A673 (cell line): ENCODE measurements around the gene RUNX2. TPM values are rescaled to one million over a fixed set of nuclear protein-coding genes. Genes with fewer than 3 reads are reported as not detected.

ENCODE experiments used
- BruUV-seq: library from RNA; stranded (reverse); fragments of 400-500 nt; replicated peaks from 2 replicates; lab custom pipeline; 2021; lab: Mats Ljungman, UMichigan
- CTCF ChIA-PET: fragments of 300-600 bp; sonication (Branson Sonifier 250); formaldehyde crosslinking; loops from one replicate; lab custom pipeline; 2022; ENCODE audit warnings: antibody characterized with exemption; lab: Charles Lee
- POLR2A ChIA-PET: fragments of 300-600 bp; sonication (Branson Sonifier 250); formaldehyde crosslinking; loops from one replicate; lab custom pipeline; 2022; ENCODE audit warnings: antibody characterized with exemption; ENCODE audit not compliant: low non-redundant PET; lab: Charles Lee
- DNase-seq: peaks from one replicate; pipeline ENCODE4 v3.0.0-alpha.2; 2015; ENCODE audit warnings: low spot score
- H3K27ac ChIP-seq: fragments of 200-600 bp; sonication (generic); 2 replicates; pipeline ENCODE4 v1.5.1; 2016; ENCODE audit warnings: mixed run types, low read depth, mild to moderate bottlenecking, mixed read lengths, antibody characterized with exemption, low read length; ENCODE audit not compliant: poor library complexity, severe bottlenecking
- H3K27me3 ChIP-seq: fragments of 200-600 bp; sonication (generic); replicated peaks from 2 replicates; pipeline ENCODE4 v1.6.1; 2017; ENCODE audit warnings: mixed run types, low read depth, mild to moderate bottlenecking, mixed read lengths, antibody characterized with exemption, low read length; ENCODE audit not compliant: insufficient read depth, poor library complexity
- H3K36me3 ChIP-seq: fragments of 200-600 bp; sonication (generic); 2 replicates; pipeline ENCODE4 v1.6.1; 2016; ENCODE audit warnings: mixed run types, mild to moderate bottlenecking, mixed read lengths, antibody characterized with exemption, low read length; ENCODE audit not compliant: insufficient read depth, poor library complexity, severe bottlenecking
- H3K4me1 ChIP-seq: fragments of 200-600 bp; sonication (generic); 2 replicates; pipeline ENCODE4 v1.6.1; 2017; ENCODE audit warnings: mixed run types, mild to moderate bottlenecking, mixed read lengths, antibody characterized with exemption, low read length; ENCODE audit not compliant: insufficient read depth, poor library complexity, severe bottlenecking
- H3K4me3 ChIP-seq: fragments of 200-600 bp; sonication (generic); 2 replicates; pipeline ENCODE4 v1.5.1; 2016; ENCODE audit warnings: low read depth, mixed run types, mild to moderate bottlenecking, mixed read lengths, low read length; ENCODE audit not compliant: poor library complexity, severe bottlenecking
- H3K9me3 ChIP-seq: fragments of 200-600 bp; sonication (generic); 2 replicates; pipeline ENCODE4 v1.6.1; 2016; ENCODE audit warnings: mixed run types, low read depth, mild to moderate bottlenecking, mixed read lengths, antibody characterized with exemption, low read length; ENCODE audit not compliant: poor library complexity, severe bottlenecking
- EZH2 ChIP-seq: fragments of 200-600 bp; sonication (generic); IDR thresholded peaks from 2 replicates; pipeline ENCODE4 v1.6.1; 2017; ENCODE audit warnings: borderline replicate concordance, low read depth, mild to moderate bottlenecking, mixed read lengths, antibody characterized with exemption, low read length; ENCODE audit not compliant: poor library complexity, severe bottlenecking
- intact Hi-C: fragments of 100-400 bp; cut with micrococcal nuclease; formaldehyde crosslinking; loops from one replicate; pipeline ENCODE4 v1.10.0; 2022; ENCODE audit not compliant: unreplicated experiment
- total RNA-seq: library from RNA; stranded (reverse); gene quantifications from 2 replicates; pipeline ENCODE4 v1.2.3, GENCODE V29; 2021
- TF ChIP-seq, protein P1 (sequence below): fragments of 300-800, 200-600 bp; sonication (generic); conservative IDR thresholded peaks from 2 replicates; pipeline ENCODE4 v1.5.1; 2017; ENCODE audit warnings: low read depth, mild to moderate bottlenecking, antibody characterized with exemption, low read length, moderate library complexity, mixed read lengths

The RUNX2 gene
- total RNA-seq, 1 experiment from 2014 or later: 4.9 TPM

DNA sequence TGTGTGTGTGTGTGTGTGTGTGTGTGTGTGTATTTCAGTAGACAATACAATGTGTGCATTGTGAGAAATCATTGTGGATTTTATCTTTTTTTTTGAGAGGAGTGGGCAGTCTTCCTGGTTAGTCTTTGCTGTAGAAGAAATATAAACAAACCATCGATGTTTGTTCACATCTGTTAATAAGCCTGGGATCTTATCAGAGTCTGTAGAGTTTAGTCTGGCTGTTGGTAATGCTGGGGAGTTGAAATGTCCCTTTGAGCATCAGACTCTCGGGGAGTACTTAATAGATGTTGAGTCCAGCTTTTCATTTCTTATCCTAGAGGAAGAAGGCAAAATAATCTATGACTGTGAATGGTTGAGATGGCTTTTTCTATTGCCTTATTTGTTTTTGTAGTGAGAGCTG is 146.2 kb downstream of the RUNX2 start:
- peaks cover 10% of the 10 kb centered on the region for H3K4me1 ChIP-seq
- no TSS peak for BruUV-seq
- TF ChIP-seq, protein P1, sequence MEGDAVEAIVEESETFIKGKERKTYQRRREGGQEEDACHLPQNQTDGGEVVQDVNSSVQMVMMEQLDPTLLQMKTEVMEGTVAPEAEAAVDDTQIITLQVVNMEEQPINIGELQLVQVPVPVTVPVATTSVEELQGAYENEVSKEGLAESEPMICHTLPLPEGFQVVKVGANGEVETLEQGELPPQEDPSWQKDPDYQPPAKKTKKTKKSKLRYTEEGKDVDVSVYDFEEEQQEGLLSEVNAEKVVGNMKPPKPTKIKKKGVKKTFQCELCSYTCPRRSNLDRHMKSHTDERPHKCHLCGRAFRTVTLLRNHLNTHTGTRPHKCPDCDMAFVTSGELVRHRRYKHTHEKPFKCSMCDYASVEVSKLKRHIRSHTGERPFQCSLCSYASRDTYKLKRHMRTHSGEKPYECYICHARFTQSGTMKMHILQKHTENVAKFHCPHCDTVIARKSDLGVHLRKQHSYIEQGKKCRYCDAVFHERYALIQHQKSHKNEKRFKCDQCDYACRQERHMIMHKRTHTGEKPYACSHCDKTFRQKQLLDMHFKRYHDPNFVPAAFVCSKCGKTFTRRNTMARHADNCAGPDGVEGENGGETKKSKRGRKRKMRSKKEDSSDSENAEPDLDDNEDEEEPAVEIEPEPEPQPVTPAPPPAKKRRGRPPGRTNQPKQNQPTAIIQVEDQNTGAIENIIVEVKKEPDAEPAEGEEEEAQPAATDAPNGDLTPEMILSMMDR: no peak
- TF ChIP-seq EZH2: no peak
- H3K4me3 ChIP-seq: no peak overlapping the region
- H3K36me3 ChIP-seq: no peaks in the 10 kb centered on the region
- no peaks in the 10 kb centered on the region for H3K9me3 ChIP-seq
- ChIA-PET CTCF (no interaction called here), POLR2A (no interaction called here)
- H3K27me3 ChIP-seq: no peaks in the 10 kb centered on the region
- DNase-seq: no peak
- intact Hi-C loops: no loop called here
- no peak overlapping the region for H3K27ac ChIP-seq

DNA sequence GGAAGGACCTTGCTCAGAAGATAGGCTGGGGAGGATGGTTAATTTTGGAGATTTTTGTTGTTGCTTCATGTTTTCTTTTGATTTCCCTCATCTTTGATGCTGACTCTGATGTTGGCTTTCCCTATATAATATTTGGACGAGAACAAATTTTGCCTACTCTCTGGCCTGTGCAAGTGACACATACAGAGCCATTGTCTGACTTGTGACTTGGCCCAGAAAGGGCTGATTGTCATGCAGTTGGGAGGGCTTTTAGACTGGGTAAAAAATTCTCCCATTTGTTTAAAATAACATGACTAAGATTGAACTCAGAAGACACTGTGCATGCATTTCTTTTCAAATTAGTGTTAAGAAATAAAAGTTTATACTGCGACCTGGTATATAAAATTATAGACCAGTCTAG is 148.2 kb downstream of the RUNX2 start:
- Histone ChIP-seq H3K36me3 (no peaks in the 10 kb centered on the region), H3K9me3 (no peaks in the 10 kb centered on the region), H3K4me1 (peaks cover 17% of the 10 kb centered on the region), H3K4me3 (no peak overlapping the region), H3K27ac (no peak overlapping the region), H3K27me3 (no peaks in the 10 kb centered on the region)
- intact Hi-C loops: no loop called here
- TF ChIP-seq, protein P1: no peak
- TF ChIP-seq EZH2: no peak
- no TSS peak for BruUV-seq
- CTCF ChIA-PET: no interaction called here
- POLR2A ChIA-PET: no interaction called here
- DNase-seq: no peak

DNA sequence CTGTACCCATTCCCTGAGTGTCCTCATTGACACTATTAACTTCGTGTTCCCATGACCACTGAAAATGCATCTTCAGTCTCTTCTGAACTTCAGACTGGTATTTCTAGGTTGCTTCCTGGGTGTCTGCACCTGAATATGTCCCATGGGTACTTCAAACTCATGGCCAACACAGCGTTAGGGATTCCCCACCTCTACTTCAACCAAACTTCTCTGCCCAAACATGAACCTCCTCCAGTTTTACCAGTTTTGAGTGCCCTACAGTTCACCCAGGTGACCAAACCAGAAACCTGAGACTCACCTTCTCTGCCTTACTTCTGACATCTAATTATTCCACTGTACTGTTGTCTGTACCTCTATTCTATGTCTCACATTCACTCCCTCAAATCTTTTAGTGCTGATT is 149.1 kb downstream of the RUNX2 start:
- peaks cover 26% of the 10 kb centered on the region for H3K4me1 ChIP-seq
- no peaks in the 10 kb centered on the region for H3K27me3 ChIP-seq
- TF ChIP-seq, protein P1: no peak
- TF ChIP-seq EZH2: no peak
- no TSS peak for BruUV-seq
- no peak overlapping the region for H3K4me3 ChIP-seq
- ChIA-PET POLR2A (no interaction called here), CTCF (no interaction called here)
- no peaks in the 10 kb centered on the region for H3K9me3 ChIP-seq
- no peak for DNase-seq
- intact Hi-C loops: no loop called here
- no peak overlapping the region for H3K27ac ChIP-seq
- H3K36me3 ChIP-seq: no peaks in the 10 kb centered on the region
